OCI-LY7 (cell line): ENCODE measurements around the gene RBM4. TPM values are rescaled to one million over a fixed set of nuclear protein-coding genes. Genes with fewer than 3 reads are reported as not detected.

Source experiments
- BruUV-seq: library from RNA; stranded (reverse); fragments of 400-500 nt; replicated peaks from 2 replicates; lab custom pipeline; 2021; lab: Mats Ljungman, UMichigan
- CTCF ChIA-PET: fragments of 300-600 bp; sonication (Branson Sonifier 250); formaldehyde crosslinking; loops from one replicate; lab custom pipeline; 2022; ENCODE audit warnings: antibody characterized with exemption; ENCODE audit not compliant: unreplicated experiment; lab: Charles Lee
- POLR2A ChIA-PET: fragments of 300-600 bp; sonication (Branson Sonifier 250); formaldehyde crosslinking; loops from one replicate; lab custom pipeline; 2022; ENCODE audit warnings: antibody characterized with exemption; lab: Charles Lee
- DNase-seq: peaks from one replicate; pipeline ENCODE4 v3.0.0-alpha.2; 2015; ENCODE audit warnings: low spot score
- H2AFZ ChIP-seq: fragments of 200-600 bp; sonication (generic), shearing (Covaris generic); 2 replicates; pipeline ENCODE4 v1.6.1; 2014; ENCODE audit warnings: mild to moderate bottlenecking, antibody characterized with exemption, low read length, moderate library complexity
- H3K27ac ChIP-seq: fragments of 200-600 bp; sonication (generic); 2 replicates; pipeline ENCODE4 v1.5.1; 2014; ENCODE audit warnings: mixed run types, low read depth, mild to moderate bottlenecking, moderate library complexity, low read length, inconsistent platforms; ENCODE audit not compliant: poor library complexity, severe bottlenecking
- H3K36me3 ChIP-seq: fragments of 200-600 bp; sonication (generic); 2 replicates; pipeline ENCODE4 v1.6.1; 2014; ENCODE audit warnings: mild to moderate bottlenecking, antibody characterized with exemption, low read length, moderate library complexity, mixed read lengths; ENCODE audit not compliant: insufficient read depth
- H3K4me1 ChIP-seq: fragments of 200-600 bp; sonication (generic); 2 replicates; pipeline ENCODE4 v1.5.1; 2014; ENCODE audit warnings: mild to moderate bottlenecking, low read length; ENCODE audit not compliant: insufficient read depth, poor library complexity, severe bottlenecking
- H3K4me2 ChIP-seq: fragments of 200-600 bp; sonication (generic); 2 replicates; pipeline ENCODE4 v1.6.1; 2014; ENCODE audit warnings: mild to moderate bottlenecking, low read length
- H3K4me3 ChIP-seq: fragments of 200-600 bp; sonication (generic); 2 replicates; pipeline ENCODE4 v1.5.1; 2014; ENCODE audit warnings: mild to moderate bottlenecking, low read depth, low read length; ENCODE audit not compliant: poor library complexity, severe bottlenecking
- H3K79me2 ChIP-seq: fragments of 200-600 bp; sonication (generic); 2 replicates; pipeline ENCODE4 v1.6.1; 2016; ENCODE audit warnings: low read depth, mild to moderate bottlenecking, low read length, moderate library complexity, mixed read lengths; ENCODE audit not compliant: insufficient read depth
- H3K9me2 ChIP-seq: fragments of 200-600 bp; sonication (generic); 2 replicates; pipeline ENCODE4 v1.6.1; 2016; ENCODE audit warnings: mild to moderate bottlenecking, low read length, mixed read lengths; ENCODE audit not compliant: insufficient read depth
- H3K9me3 ChIP-seq: fragments of 200-600 bp; sonication (generic); 2 replicates; pipeline ENCODE4 v1.6.1; 2014; ENCODE audit warnings: mild to moderate bottlenecking, mixed run types, low read length, mixed read lengths
- H4K20me1 ChIP-seq: fragments of 200-600 bp; sonication (generic); 2 replicates; pipeline ENCODE4 v1.6.1; 2014; ENCODE audit warnings: mild to moderate bottlenecking, antibody characterized with exemption, low read length, moderate library complexity, mixed read lengths; ENCODE audit not compliant: insufficient read depth
- CTCF ChIP-seq: fragments of 200-600 bp; sonication (generic); conservative IDR thresholded peaks from 2 replicates; pipeline ENCODE4 v1.5.1; 2014; ENCODE audit warnings: mild to moderate bottlenecking, antibody characterized with exemption, low read length, moderate library complexity, mixed read lengths
- EZH2phosphoT487 ChIP-seq: fragments of 200-600 bp; sonication (generic); IDR thresholded peaks from 2 replicates; pipeline ENCODE4 v1.6.1; 2018; ENCODE audit warnings: low read depth, borderline replicate concordance, mild to moderate bottlenecking, mixed run types, antibody characterized with exemption, low read length, moderate library complexity, mixed read lengths
- intact Hi-C: fragments of 100-400 bp; cut with micrococcal nuclease; formaldehyde crosslinking; loops from one replicate; pipeline ENCODE4 v1.10.0; 2022; ENCODE audit not compliant: unreplicated experiment
- total RNA-seq, 2 experiments: library from RNA; depleted of rRNA in 1 of 2; stranded (reverse); fragments of >200 nt in 1 of 2; shearing (Covaris generic) in 1 of 2; gene quantifications; 2 replicates each; pipeline ENCODE4 v1.2.3, GENCODE V29; 2014 to 2022

RBM4 gene
- total RNA-seq, 2 experiments from 2014 or later, result 66.0 to 139 TPM

DNA sequence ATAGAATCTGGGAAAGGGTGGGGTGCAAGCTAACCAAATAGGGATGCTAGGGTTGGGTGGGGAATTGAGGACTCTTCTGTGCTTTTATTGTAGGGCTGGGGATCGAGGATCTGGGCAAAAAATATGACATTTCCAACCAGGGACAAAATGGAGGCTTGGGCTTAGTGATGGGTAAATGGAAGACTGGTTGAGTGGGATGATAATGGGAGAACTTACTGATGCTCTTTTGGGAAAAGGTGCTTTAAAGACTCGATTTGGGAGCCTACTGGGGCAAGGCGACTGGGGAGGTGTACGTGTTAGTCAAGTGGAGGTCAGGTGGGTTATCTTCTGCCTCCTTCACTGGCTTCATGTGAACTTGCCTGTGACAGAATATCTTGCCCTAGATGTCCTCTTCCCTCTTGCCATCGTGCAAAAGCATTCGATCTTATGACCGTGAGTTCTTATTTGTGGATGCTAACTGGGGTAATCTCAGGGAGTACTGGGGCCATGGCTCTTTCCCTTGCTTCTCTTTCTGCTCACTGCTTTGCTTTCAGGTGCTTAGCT is 10.4 kb upstream of the RBM4 start:
- no peaks in the 10 kb centered on the region for H3K9me3 ChIP-seq
- POLR2A ChIA-PET, result interaction anchor here (0.6 to 1.6 kb wide), 3 partner anchors 9 to 26 kb away, joined by 3 to 7 read pairs (median 3); partner anchors contain the start of gene RBM14
- no peak overlapping the region for H3K27ac ChIP-seq
- peaks cover 99% of the 10 kb centered on the region for H3K79me2 ChIP-seq
- H3K9me2 ChIP-seq, result no peaks in the 10 kb centered on the region
- BruUV-seq, result TSS peak; percentile 2
- intact Hi-C loops, result no loop called here
- CTCF ChIA-PET, result interaction anchor here (1.1 kb wide), 1 partner anchor 8 kb away, joined by 3 read pairs; no protein-coding TSS in a partner anchor
- H3K4me1 ChIP-seq, result no peaks in the 10 kb centered on the region
- no peak for DNase-seq
- TF ChIP-seq EZH2phosphoT487, result no peak
- TF ChIP-seq CTCF, result no peak
- H3K4me2 ChIP-seq, result no peak overlapping the region
- H4K20me1 ChIP-seq, result peaks cover 17% of the 10 kb centered on the region
- H3K4me3 ChIP-seq, result no peak overlapping the region
- H2AFZ ChIP-seq, result no peak overlapping the region
- H3K36me3 ChIP-seq, result peaks cover 100% of the 10 kb centered on the region

GRCh38 chr11:66629356-66629755 is 9.1 kb upstream of the RBM4 start:
- ChIA-PET CTCF (no interaction called here), POLR2A (interaction anchor here (0.5 to 1.6 kb wide), 4 partner anchors 8 to 496 kb away, joined by 3 to 7 read pairs (median 4); no protein-coding TSS in a partner anchor)
- H3K4me1 ChIP-seq, result no peaks in the 10 kb centered on the region
- DNase-seq, result no peak
- peaks cover 100% of the 10 kb centered on the region for H3K36me3 ChIP-seq
- 0 out of 2 replicates have a peak, but pooled peaks cover 8% of the 10 kb centered on the region for H4K20me1 ChIP-seq
- BruUV-seq, result no TSS peak
- intact Hi-C loops, result no loop called here
- no peaks in the 10 kb centered on the region for H3K9me2 ChIP-seq
- no peak overlapping the region for H3K27ac ChIP-seq
- no peaks in the 10 kb centered on the region for H3K9me3 ChIP-seq
- TF ChIP-seq CTCF (no peak), EZH2phosphoT487 (no peak)
- peaks cover 99% of the 10 kb centered on the region for H3K79me2 ChIP-seq
- H3K4me3 ChIP-seq, result no peak overlapping the region
- no peak overlapping the region for H3K4me2 ChIP-seq
- H2AFZ ChIP-seq, result no peak overlapping the region

- CTCF ChIA-PET, result no interaction called here
- intact Hi-C loops, result no loop called here
- TF ChIP-seq CTCF, result no peak
- no peak for TF ChIP-seq EZH2phosphoT487
- H3K4me3 ChIP-seq, result no peak overlapping the region
- H3K4me1 ChIP-seq, result peaks cover 4% of the 10 kb centered on the region
- H3K36me3 ChIP-seq, result peaks cover 100% of the 10 kb centered on the region
- no peaks in the 10 kb centered on the region for H3K9me3 ChIP-seq
- DNase-seq, result no peak
- no peak overlapping the region for H2AFZ ChIP-seq
- H3K9me2 ChIP-seq, result no peaks in the 10 kb centered on the region
- 0 out of 2 replicates have a peak, but pooled peaks cover 8% of the 10 kb centered on the region for H4K20me1 ChIP-seq
- peaks cover 97% of the 10 kb centered on the region for H3K79me2 ChIP-seq
- H3K4me2 ChIP-seq, result no peak overlapping the region
- H3K27ac ChIP-seq, result no peak overlapping the region
- POLR2A ChIA-PET, result no interaction called here
- BruUV-seq, result no TSS peak
Observed at GRCh38 chr11:66631883-66632282, 6.6 kb upstream of the RBM4 start.
